Fibroblast of mammary gland (primary cell): Measurements from ENCODE around the gene RBM38.

Experiments
- DNase-seq: peaks from one replicate; pipeline ENCODE4 v3.0.0-alpha.2; 2010; ENCODE audit warnings: low read depth
- H3K4me3 ChIP-seq: 2 replicates; pipeline ENCODE4 v1.5.1; 2011; ENCODE audit warnings: low read depth, mild to moderate bottlenecking, low read length, moderate library complexity; ENCODE audit not compliant: control insufficient read depth
- CTCF ChIP-seq: conservative IDR thresholded peaks from 2 replicates; pipeline ENCODE4 v1.5.1; 2011; ENCODE audit warnings: low read depth, low read length, inconsistent platforms; ENCODE audit not compliant: control insufficient read depth, insufficient read depth

Gene RBM38

GRCh38 chr20:57398901-57399535 is 7.8 kb downstream of the RBM38 start:
- no peak overlapping the region for H3K4me3 ChIP-seq
- no peak for DNase-seq
- TF ChIP-seq CTCF = no peak

- no peak overlapping the region for H3K4me3 ChIP-seq
- DNase-seq = no peak
- no peak for TF ChIP-seq CTCF
Observed at GRCh38 chr20:57399587-57400155, 8.5 kb downstream of the RBM38 start.

- TF ChIP-seq CTCF = no peak
- H3K4me3 ChIP-seq = no peak overlapping the region
- no peak for DNase-seq
Observed at GRCh38 chr20:57400231-57400701, 9.1 kb downstream of the RBM38 start.

GRCh38 chr20:57400821-57401564 is 9.8 kb downstream of the RBM38 start:
- H3K4me3 ChIP-seq = no peak overlapping the region
- no peak for TF ChIP-seq CTCF
- no peak for DNase-seq

GRCh38 chr20:57401565-57401918 is 10.3 kb downstream of the RBM38 start:
- no peak for TF ChIP-seq CTCF
- DNase-seq = no peak
- H3K4me3 ChIP-seq = no peak overlapping the region

- no peak for TF ChIP-seq CTCF
- no peak for DNase-seq
- no peak overlapping the region for H3K4me3 ChIP-seq
Observed at GRCh38 chr20:57402206-57403125, 11.3 kb downstream of the RBM38 start.
